ENCODE results near the gene TMEM72.

TMEM72 gene

DNA sequence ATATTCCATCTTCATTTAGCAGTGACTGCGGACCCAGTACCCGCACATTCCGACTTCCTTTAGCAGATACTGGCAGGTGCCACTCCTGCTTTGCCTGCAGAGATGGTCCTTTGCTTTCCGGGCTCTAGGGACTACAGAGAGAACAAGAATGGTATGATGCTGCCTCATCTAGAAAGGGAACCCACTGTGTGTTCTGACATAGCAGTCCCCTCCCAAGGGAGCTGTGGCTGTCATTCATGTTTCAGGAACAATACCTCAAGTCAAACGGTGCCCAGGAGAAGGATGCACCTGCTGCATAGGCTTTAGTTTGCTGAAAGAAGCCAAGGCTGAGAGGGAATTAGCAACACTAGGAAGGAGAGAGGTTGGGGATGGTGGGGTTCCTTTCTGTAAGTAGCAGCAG is 15.9 kb upstream of the TMEM72 start:
- no peak for DNase-seq (ENCODE audit: extremely low spot score)
- CTCF ChIA-PET, result interaction anchor here (1.3 kb wide), 1 partner anchor 14 kb away, joined by 3 read pairs; no protein-coding TSS in a partner anchor
- POLR2A ChIA-PET, result no interaction called here
- no peak for TF ChIP-seq CTCF (IDR thresholded peaks at IDR 0.05; ENCODE audit: control extremely low read depth, extremely low read depth, low read depth, missing control alignments)

- CTCF ChIA-PET, result no interaction called here
- DNase-seq (ENCODE audit: extremely low spot score), result no peak
- TF ChIP-seq CTCF (IDR thresholded peaks at IDR 0.05; ENCODE audit: control extremely low read depth, extremely low read depth, low read depth, missing control alignments), result no peak
- POLR2A ChIA-PET, result no interaction called here
Observed at GRCh38 chr10:44897049-44897448, 14.1 kb upstream of the TMEM72 start.

DNA sequence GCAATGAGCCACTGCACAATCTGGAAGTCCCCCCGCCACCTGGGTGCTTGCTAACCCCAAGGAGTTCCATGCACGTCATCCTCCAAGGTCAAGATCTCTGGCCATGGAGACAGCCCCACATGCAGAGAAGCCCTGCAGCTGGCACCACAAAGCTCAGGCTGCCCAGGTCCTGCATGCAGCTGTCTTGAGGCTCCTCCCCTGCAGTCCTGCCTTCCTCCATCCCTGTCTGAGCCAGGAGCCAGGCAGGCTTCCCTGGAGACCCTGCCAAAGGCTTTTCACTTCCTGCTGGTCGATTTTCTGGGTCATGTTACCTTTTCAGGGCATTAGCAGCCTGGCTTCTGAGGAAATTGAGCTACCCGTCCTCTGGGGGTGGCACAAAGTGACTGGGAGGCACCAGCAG is 12.5 kb upstream of the TMEM72 start:
- ChIA-PET CTCF (interaction anchor here (1.5 kb wide), 1 partner anchor 13 kb away, joined by 3 read pairs; the partner anchor contains the start of gene TMEM72), POLR2A (no interaction called here)
- no peak for TF ChIP-seq CTCF (IDR thresholded peaks at IDR 0.05; ENCODE audit: control extremely low read depth, extremely low read depth, low read depth, missing control alignments)
- DNase-seq (ENCODE audit: extremely low spot score), result no peak

DNA sequence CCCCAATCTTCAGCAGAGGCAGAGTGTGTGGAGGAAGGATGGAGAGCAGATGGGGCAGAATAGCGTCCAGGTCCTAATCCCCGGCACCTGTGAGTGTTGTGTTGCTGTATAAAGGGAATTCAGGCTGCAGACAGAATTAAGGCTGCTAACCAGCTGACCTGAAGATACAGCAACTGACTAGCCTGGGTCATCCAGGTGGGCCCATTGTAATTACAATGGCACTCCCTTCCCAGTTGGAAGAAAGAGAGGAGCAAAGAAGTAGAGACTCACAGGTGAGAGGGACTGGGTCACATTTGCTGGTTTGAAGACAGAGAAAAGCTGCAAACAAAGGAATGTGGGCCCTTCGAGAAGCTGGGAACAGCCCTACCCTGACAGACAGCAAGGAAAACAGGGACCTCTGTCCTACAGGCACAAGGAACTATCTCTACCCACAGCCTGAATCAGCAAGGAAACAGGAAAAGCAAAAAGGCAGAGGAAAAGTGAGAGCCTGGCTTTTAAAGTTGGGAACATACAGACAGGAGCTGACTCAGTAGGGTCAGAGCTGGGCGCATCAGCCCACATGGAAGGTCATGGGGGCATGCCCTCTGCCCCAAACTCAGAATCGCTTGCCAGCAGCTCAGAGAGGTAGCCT is 11.6 kb upstream of the TMEM72 start:
- CTCF ChIA-PET, result interaction anchor here (0.8 to 1.5 kb wide), 2 partner anchors 12 to 41 kb away, joined by 3 read pairs; partner anchors contain the start of gene TMEM72
- POLR2A ChIA-PET, result no interaction called here
- no peak for TF ChIP-seq CTCF (IDR thresholded peaks at IDR 0.05; ENCODE audit: control extremely low read depth, extremely low read depth, low read depth, missing control alignments)
- DNase-seq (ENCODE audit: extremely low spot score), result no peak

- ChIA-PET POLR2A (no interaction called here), CTCF (interaction anchor here (1.2 kb wide), 1 partner anchor 16 kb away, joined by 3 read pairs; no protein-coding TSS in a partner anchor)
- no peak for DNase-seq (ENCODE audit: extremely low spot score)
- no peak for TF ChIP-seq CTCF (IDR thresholded peaks at IDR 0.05; ENCODE audit: control extremely low read depth, extremely low read depth, low read depth, missing control alignments)
Observed at GRCh38 chr10:44902941-44903545, 8.1 kb upstream of the TMEM72 start.

GRCh38 chr10:44906486-44906885 is 4.7 kb upstream of the TMEM72 start:
- ChIA-PET CTCF (interaction anchor here (0.9 to 1.4 kb wide), 3 partner anchors 15 to 48 kb away, joined by 3 read pairs; no protein-coding TSS in a partner anchor), POLR2A (no interaction called here)
- DNase-seq (ENCODE audit: extremely low spot score), result no peak
- no peak for TF ChIP-seq CTCF (IDR thresholded peaks at IDR 0.05; ENCODE audit: control extremely low read depth, extremely low read depth, low read depth, missing control alignments)

Data from GM10248 (cell line).